ENCODE measurements around the gene TRAF2.

The TRAF2 gene

DNA sequence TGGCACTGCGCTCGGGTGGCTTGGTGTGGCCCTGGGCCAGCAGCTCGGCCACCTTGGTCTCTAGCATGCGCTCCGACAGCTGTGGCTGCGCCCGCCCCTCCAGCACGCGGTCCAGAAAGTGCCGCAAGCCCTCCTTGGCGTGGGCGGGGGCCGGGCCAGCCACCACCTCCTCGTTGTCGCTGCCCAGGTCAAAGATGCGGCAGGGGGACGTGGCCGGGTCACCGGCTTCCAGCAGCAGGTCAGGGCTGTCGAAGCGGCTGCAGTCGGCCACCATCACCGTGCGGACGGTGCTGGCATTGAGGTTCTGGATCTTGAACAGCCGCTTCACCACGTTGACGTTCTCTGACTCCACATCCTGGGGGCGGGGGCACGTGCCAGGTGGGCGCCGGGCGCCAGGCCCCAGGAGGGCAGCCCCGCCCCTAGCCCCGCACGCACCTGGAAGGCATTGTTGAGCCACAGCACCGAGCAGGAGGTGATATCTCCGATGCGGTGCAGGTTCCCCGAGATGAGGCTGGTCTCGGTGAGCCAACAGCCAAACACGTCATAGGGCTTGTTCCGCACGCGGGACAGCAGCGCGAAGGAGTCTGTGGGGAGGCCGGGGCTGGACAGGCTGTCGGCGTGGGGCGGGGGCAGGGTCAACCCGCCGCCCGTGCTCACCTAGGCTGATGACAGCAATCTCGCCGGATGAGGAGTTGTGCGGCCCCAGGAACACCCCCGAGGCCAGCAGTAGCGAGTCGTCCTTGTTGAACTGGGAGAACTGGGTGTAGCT, 56.0 kb downstream of the TRAF2 start:
- peaks cover 3% of the 10 kb centered on the region for H3K4me1 ChIP-seq (ENCODE audit: insufficient read depth, poor library complexity, severe bottlenecking)
- peaks cover 31% of the 10 kb centered on the region for H3K36me3 ChIP-seq (ENCODE audit: low read depth)
- no peaks in the 10 kb centered on the region for H3K9me3 ChIP-seq (ENCODE audit: severe bottlenecking)
- TF ChIP-seq, protein P1, sequence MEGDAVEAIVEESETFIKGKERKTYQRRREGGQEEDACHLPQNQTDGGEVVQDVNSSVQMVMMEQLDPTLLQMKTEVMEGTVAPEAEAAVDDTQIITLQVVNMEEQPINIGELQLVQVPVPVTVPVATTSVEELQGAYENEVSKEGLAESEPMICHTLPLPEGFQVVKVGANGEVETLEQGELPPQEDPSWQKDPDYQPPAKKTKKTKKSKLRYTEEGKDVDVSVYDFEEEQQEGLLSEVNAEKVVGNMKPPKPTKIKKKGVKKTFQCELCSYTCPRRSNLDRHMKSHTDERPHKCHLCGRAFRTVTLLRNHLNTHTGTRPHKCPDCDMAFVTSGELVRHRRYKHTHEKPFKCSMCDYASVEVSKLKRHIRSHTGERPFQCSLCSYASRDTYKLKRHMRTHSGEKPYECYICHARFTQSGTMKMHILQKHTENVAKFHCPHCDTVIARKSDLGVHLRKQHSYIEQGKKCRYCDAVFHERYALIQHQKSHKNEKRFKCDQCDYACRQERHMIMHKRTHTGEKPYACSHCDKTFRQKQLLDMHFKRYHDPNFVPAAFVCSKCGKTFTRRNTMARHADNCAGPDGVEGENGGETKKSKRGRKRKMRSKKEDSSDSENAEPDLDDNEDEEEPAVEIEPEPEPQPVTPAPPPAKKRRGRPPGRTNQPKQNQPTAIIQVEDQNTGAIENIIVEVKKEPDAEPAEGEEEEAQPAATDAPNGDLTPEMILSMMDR (IDR thresholded peaks at IDR 0.05; ENCODE audit: poor library complexity, severe bottlenecking): no peak
- H3K27ac ChIP-seq (ENCODE audit: poor library complexity, severe bottlenecking): no peak overlapping the region
- H3K4me3 ChIP-seq (ENCODE audit: severe bottlenecking): no peak overlapping the region
- H3K27me3 ChIP-seq (ENCODE audit: insufficient read depth, poor library complexity, severe bottlenecking): no peaks in the 10 kb centered on the region
- ATAC-seq (ENCODE audit: low read depth) (no peak), DNase-seq (ENCODE audit: low spot score) (peak; percentile 68)

GRCh38 chr9:136942881-136943230, 56.5 kb downstream of the TRAF2 start:
- no peaks in the 10 kb centered on the region for H3K9me3 ChIP-seq (ENCODE audit: severe bottlenecking)
- DNase-seq (ENCODE audit: low spot score) (peak; percentile 58), ATAC-seq (ENCODE audit: low read depth) (no peak)
- peak overlapping the region; percentile 98 for H3K4me3 ChIP-seq (ENCODE audit: severe bottlenecking)
- TF ChIP-seq, protein P1 (IDR thresholded peaks at IDR 0.05; ENCODE audit: poor library complexity, severe bottlenecking): no peak
- H3K4me1 ChIP-seq (ENCODE audit: insufficient read depth, poor library complexity, severe bottlenecking): peaks cover 3% of the 10 kb centered on the region
- H3K27me3 ChIP-seq (ENCODE audit: insufficient read depth, poor library complexity, severe bottlenecking): no peaks in the 10 kb centered on the region
- H3K27ac ChIP-seq (ENCODE audit: poor library complexity, severe bottlenecking): peak overlapping the region; percentile 69
- H3K36me3 ChIP-seq (ENCODE audit: low read depth): peaks cover 31% of the 10 kb centered on the region

- DNase-seq (ENCODE audit: low spot score): peak; percentile 69
- Histone ChIP-seq H3K27ac (ENCODE audit: poor library complexity, severe bottlenecking) (peak overlapping the region; percentile 69), H3K9me3 (ENCODE audit: severe bottlenecking) (no peaks in the 10 kb centered on the region), H3K27me3 (ENCODE audit: insufficient read depth, poor library complexity, severe bottlenecking) (no peaks in the 10 kb centered on the region), H3K36me3 (ENCODE audit: low read depth) (peaks cover 31% of the 10 kb centered on the region), H3K4me1 (ENCODE audit: insufficient read depth, poor library complexity, severe bottlenecking) (peaks cover 9% of the 10 kb centered on the region), H3K4me3 (ENCODE audit: severe bottlenecking) (peak overlapping the region; percentile 98)
- TF ChIP-seq, protein P1 (IDR thresholded peaks at IDR 0.05; ENCODE audit: poor library complexity, severe bottlenecking): no peak
- ATAC-seq (ENCODE audit: low read depth): peak; percentile 26; the same call in 2 of the 3 replicates
These were observed 57.2 kb downstream of the TRAF2 start for GRCh38 chr9:136943291-136944211.

DNA sequence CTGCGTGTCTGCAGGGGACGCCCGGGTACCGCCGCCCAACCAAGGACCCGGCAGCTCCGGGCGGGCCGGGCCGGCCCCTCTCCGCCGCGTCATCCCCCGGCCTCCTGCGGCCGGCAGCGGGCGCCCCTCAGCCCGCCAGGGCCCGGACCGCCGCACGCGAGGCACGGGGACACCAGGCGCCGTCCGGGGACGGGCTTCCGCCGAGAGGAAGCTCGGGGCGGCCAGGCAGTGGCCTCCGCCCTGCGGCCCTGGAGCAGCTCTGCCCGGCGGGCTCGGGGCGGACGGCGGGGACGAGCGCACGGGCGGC, 57.8 kb downstream of the TRAF2 start:
- peak; percentile 53 for DNase-seq (ENCODE audit: low spot score)
- H3K27ac ChIP-seq (ENCODE audit: poor library complexity, severe bottlenecking): peak overlapping the region; percentile 69

More for the DNA sequence above, 57.8 kb downstream of the TRAF2 start:
- no peaks in the 10 kb centered on the region for H3K27me3 ChIP-seq (ENCODE audit: insufficient read depth, poor library complexity, severe bottlenecking)
- TF ChIP-seq, protein P1 (IDR thresholded peaks at IDR 0.05; ENCODE audit: poor library complexity, severe bottlenecking): no peak
- H3K4me3 ChIP-seq (ENCODE audit: severe bottlenecking): peak overlapping the region; percentile 98
- peak; percentile 24 for ATAC-seq (ENCODE audit: low read depth)
- H3K4me1 ChIP-seq (ENCODE audit: insufficient read depth, poor library complexity, severe bottlenecking): peaks cover 9% of the 10 kb centered on the region
- H3K9me3 ChIP-seq (ENCODE audit: severe bottlenecking): no peaks in the 10 kb centered on the region
- peaks cover 31% of the 10 kb centered on the region for H3K36me3 ChIP-seq (ENCODE audit: low read depth)

Data from RWPE2 (cell line).